COLO668 (cell line): ENCODE measurements around the gene AMZ2.

ENCODE experiments used
- DNase-seq: peaks from one replicate; lab custom pipeline; 2025; ENCODE audit not compliant: unreplicated experiment; lab: John Stamatoyannopoulos, UW

The AMZ2 gene

DNA sequence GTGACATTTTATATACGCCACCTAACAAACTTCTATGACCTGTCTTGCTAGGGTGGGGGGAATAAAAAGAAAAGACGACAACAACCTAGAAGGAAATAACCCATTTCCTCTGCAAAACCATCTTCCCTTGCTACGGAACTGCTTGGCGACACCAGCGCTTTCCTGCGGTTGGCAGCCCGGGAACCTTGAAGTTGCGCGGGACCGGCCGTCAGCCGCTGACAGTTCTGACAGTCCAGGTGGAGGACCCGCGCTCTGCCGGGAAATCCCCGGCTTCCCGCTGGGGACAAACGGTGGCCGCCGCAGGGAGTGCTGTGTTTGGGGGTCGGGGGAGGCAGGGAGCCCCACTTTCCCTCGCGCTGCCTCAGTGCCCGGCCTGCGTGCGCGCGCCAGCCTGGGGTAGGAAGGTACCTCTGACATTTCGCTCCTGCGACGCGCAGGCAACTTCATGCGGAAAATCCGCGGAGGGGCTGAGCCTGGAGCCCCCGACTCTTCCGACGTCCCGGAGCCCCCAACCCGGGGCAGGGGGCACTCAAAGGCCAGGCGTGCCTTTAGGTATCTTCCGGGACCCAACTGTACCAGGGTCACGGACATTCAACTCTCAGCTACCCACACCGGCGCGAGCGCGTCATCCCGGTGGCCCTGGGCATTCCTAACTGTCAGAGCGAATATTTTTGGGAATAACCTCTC, 42.6 kb downstream of the AMZ2 start:
- peak; percentile 50 for DNase-seq

DNA sequence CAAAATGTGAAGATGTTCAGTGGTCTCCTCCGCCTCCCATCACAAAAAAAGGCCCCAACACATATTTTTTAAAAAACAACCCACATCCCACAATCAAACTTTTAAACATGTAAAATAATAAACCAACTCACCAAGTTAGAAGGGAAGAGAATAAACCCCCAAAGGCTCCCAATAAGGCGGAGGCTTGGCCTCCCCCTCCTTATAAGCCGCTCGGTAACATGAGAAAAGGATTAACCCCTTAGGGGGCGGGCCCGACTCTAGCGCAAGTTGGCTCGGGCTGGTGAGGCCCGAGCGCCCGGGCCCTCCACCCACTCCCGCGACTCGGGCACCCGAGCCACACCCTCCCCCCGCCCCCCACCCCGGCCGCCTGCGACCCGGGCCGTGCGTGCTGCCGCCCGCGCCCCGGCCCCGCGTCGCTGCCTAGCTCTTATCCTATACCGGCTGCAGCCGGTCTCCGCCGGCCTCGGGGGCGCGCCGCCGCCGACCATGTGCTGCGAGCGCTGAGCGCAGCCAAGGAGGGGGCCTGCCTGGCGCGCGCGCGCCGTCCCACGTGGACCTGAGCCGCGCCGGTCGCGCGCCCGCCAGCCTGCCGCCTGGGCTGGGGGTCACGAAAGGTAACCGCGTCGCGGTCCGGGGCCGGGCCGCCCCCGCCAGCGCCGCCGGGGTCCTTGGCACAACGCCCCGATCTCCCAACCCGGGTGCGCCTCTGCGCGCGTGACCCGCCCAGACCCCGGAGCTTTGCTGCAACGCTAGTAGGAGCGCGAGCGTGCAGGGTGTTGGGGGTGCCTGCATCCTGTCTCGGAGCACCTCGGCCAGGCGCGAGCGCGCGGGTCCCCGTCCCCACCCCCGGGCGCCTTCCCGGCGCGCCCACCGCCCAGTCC, 43.4 kb downstream of the AMZ2 start, which contains the start of the genes ARSG and SLC16A6:
ARSG (plus strand) TSS at position 541 of the 881 bp plus-strand sequence. CDS start 15,999 bp downstream, outside the sequence.
SLC16A6 (minus strand) TSS at position 173 of the 881 bp plus-strand sequence. CDS start 12,807 bp downstream, outside the sequence.
- DNase-seq, result peak; percentile 90

DNA sequence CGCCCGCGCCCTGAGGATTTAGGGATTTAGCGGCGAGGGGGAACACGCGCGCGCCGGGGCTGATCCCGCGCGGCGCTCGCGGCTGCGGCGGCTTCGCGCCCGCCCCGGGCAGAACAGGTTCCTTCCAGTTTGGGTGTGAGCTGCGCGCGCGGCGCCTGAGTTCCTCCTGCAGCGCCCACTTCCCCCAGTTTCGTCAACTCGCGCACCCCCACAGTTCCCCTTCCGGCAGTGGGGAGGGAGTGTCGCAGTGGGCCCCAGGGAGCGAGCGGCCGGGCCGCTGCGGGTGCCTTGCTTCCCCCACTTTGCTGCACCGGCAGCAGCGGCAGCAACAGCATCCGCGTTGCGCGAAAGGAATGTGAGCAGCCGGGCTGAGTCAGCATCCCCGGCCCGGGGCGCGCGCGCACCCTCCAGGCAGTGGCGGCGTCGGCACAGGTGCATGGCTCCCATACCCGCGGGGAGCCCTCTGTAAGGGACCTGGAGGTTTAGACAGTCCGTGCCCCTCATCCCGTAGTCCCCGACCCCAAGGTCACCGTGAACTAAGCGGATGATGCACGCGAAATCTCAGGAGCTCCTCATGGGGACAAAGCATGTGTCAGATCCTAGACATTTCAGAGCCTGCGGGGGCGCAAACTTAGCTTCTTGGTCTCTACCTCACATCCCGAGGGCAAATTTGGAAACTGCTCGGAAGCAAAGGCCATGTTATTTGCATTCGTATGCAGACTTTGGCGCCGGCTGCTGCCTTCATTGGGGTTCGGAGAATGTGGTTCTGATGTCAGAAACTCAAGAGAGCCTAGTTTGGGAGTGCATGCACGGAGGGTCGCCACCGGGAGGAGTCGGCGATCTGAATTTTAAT, 44.2 kb downstream of the AMZ2 start:
- peak; percentile 90 for DNase-seq

DNA sequence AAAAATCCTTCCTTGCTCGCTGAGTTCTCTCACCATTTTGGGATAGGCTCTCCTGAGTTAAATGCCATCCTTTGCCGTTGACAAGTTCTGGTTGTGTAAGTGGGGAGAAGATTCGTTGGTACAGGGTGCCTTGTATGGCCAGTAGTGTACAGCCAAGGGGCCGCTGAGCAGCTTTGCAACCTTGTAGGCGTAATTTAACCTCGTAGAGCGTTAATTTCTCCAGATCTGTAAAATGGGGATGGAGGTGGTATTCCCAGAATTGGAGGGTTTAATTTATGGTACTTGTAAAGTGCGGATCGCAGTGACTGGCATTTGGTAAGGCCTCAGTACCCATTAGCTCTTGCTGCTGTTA, 44.8 kb downstream of the AMZ2 start:
- DNase-seq, result no peak

DNA sequence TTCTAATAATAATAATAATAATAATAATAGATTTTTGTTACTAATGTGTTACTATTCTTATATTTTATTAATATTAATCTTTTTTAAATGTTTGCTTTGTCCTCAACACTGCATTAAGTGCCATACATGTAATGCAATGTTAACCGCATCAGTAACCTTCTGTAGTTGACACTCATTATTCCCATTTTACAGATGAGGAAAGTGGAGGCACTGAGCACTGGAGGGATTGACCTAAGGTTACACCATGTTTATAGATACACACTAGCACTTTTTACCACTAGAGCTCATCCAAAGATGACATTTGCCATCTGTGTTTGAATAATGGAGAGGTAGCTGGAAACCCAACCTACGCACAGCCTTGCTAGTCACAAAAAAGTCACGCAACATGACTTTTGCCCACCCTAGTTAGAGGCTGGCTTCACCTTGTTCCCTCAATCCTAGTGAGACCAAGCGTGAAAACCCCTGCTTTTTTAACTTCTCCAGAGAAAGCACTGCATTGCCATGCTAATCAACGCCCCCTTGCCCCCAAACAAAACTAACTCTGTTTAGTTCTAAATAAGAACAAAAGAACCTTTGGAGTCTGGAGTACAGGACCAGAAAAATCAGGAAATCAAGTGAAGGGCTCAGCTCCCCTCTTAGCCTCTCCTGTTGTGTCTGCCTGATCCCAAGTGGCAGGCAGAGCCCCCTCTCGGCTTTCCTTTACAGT, 45.8 kb downstream of the AMZ2 start:
- no peak for DNase-seq

DNA sequence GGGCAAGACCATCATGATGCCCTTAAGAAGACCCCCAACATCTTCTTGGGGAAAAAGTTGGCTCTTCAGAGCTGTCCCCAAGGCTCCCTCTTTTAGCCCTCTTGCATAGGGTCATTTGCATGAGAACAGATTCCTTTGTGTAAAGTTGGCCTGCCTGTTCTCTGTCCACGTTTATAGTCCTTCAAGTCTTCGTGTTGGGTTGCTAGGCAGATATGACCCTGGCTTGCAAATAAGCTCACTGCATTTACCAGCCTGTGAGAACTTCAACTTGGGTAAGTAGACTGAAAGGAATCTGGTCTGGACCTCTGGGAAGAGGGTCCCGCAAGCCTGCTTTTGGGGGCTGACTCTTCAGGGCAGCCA, 46.3 kb downstream of the AMZ2 start:
- DNase-seq, result no peak

DNA sequence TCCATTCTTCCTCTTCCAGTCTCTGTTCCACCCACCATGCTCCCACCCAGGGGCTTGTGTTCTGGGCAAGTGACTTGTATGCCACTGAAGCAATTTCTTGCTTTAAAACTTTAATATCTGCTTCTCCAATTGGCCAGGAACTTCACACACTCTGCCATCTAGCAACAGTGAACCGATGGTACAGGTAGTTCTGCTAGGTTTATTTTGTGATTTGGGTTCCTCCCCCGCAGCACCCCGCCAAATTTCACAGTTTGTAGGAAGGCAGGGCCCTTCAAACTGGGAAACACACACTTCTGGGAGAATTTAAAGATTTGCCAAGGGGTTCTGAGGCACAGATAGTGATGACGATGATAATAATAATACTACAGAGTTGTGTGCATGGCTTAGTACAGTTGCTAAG, 46.8 kb downstream of the AMZ2 start:
- DNase-seq, result no peak

DNA sequence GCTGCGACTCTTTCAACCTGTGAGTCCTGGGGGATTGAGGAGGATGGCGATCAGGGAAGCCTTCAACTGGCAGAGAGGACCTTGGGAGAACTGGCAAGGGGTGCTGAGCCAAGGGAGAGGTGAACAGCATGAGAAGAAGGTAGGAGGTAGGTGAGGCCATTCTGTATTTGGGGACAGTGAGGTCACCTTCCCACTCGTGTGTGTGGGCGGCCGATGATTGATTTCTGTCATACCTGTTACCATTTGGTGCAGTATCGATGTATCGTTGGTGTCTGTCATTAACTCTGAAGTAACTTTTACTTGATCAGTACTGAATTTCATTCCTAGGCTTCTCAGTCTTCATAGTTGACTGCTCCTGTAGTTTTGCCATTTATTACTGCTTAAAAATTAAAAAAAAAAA, 47.2 kb downstream of the AMZ2 start:
- no peak for DNase-seq

DNA sequence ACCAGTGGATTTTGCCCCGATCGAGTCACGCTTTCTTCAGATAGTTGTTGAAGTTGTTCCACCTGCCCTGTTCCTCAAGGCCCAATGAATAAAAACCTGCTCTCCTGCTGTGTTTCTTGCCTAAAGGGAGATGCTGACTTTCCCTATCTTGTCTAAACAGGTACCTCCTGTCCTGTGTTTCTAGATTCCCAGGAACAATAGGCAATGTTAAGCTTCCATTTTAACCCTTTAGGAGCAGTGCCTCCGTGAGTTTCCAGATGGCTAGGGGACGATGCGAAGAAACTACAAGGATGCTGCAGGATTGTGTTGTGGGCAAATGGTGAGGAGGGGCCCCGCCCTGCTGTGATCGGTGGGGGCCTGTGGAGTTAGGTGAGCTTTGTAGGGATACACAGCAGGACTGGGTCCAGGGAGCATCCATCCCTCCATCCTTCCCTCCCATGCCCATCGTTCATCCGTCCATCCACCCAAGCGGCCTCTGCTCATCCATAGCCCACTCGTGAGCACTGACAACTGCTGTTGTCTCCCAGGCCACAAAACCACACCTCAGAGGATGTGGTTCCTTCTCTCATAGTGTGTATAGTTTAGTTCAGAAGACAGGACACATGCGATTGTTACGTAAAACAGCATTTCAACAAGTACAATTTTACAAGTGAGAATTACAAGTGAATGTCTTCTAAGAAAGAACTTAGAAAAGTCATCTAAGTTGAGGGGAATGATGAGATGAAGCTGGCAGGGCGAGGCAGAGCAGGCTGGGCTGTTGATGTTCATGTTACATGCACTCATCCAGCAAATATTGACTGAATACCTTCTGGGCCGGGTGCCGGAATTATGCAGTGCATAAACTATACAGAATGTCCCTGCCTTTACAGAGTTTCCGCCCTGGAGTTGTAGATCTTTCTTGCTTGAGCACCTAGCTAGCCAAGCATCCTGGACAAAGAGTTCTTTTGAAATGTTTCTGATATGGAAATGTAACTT, 48.7 kb downstream of the AMZ2 start:
- no peak for DNase-seq

DNA sequence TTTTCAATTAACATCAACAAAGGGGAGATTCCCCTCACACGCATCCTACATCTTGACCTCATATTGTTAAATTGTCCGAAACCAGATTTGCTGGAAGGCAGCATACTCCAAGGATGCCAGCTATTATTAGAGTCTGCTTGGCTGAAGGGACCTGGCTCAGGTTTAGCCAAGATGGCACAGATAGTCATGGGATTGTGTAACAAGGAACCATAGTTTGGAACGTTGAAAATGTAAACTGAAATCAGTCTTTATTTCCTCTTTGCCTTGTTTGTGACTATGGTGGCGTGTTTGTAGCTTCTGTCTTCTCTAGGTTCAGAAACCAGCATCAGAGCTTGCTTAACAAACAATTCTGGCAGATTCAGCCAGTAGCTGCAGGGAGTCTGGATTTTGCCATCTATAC, 49.4 kb downstream of the AMZ2 start:
- DNase-seq, result no peak

DNA sequence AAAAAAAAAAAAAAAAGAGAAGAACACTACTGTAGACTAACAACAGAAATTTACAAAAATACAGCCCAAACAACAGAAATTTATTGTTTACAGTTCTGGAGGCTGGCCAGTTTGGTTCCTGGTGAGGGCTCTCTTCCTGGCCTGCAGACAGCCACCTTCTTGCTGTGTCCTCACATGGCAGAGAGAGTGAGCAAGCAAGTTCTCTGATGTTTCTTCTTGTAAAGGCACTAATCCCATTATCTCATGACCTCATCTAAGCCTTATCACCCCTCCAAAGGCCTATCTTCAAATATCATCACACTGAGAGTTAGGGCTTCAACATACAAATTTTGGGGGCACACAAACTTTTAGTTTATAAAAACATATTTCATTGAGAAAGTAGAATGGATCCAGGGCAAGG, 50.8 kb downstream of the AMZ2 start:
- no peak for DNase-seq

DNA sequence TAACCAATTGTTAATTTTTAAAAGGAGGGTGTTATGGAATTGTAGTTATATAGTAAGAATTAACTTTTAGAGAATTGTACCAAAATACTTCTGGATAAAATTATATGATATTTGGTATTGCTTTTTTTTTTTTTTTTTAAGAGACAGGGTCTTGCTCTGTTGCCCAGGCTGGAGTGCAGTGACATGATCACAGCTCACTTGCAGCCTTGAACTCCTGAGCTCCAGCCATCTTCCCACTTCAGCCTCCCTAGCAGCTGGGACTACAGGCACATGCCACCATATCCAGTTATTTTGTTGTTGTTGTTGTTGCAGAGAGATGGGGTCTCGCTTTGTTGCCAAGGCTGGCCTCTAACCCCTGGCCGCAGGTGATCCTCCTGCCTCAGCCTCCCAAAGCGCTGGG, 52.0 kb downstream of the AMZ2 start:
- DNase-seq, result no peak

DNA sequence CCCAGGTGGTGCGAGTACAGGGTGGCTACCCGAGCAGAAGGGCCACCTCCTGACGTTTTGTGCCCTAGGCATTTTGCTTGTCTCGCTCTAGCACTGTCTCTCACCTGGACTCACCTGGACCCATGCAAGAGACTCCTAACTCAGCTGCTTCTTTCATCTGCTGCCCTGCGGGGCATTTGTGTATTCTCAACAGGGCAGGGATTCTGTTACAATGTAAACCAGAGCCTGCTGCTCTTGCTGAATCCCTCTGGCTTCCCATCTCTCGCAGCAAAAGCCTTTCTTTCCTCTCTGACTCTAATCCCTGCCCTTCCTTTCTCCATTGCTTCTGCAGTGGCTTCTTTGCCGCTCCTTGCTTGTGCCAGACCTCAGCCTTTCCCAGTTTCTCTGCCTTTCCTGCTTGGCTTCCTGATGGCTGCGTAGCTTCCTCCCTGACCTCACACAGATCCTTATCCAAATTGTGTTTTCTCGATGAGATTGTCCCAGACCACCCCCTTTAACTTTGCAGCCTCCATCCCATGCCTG, 53.7 kb downstream of the AMZ2 start:
- DNase-seq, result peak; percentile 83

DNA sequence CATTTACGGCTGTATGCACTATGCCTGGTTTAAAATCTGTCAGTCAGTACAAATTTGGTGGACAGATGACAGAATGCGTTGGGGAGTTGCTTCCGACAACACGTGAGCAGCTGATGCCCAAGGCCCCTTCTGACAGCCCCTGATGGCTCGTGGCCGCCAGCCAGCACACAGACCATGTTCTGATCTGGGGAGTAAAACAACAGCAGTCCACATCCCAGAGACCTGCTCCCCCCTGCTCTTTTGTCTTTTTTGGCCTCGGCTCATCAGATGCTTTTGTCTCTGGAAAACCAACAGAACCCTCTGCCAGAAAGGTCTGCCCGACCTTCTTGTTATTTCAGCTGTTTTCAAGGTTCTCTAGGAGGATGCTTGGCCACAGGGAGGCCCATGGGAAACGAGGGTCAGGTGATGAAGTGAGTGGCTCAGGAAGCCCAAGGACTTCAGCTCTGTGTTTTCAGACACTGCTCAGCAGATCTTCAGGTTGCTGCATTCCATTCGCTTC, 54.3 kb downstream of the AMZ2 start:
- peak; percentile 39 for DNase-seq

DNA sequence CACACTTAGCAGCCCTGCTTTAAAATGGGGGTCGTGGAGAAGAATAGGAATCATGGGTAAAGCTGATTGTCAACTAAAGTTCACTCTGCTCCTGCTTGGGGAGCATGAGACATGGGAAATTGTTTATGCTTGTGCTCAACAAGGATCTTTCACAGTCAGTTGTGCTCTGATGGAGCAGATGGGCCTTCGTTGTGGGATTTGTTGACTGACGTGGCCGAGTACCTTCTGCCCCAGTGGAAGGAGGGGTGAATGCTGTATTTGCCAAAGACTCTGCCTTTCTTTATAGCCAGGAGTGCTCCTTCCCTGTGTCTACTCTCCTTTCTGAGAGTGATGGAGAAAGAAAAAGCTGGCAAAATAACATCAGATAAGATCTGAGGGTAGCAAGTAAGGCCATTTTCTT, 54.8 kb downstream of the AMZ2 start:
- DNase-seq, result peak; percentile 19

DNA sequence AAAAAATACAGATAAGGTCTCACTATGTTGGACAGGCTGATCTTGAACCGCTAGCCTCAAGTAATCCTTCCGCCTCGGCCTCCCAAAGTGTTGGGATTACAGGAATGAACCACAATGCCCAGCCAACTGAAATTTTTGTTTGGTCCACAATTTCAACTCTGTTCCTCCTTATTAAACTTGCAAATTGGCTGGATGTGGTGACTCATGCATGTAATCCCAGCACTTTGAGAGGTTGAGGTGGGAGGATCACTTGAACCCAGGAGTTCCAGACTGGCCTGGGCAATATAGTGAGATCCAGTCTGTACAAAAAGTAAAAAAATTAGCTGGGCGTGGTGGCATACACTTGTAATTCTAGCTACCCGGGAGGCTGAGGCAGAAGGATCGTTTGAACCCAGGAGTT, 56.9 kb downstream of the AMZ2 start:
- no peak for DNase-seq

DNA sequence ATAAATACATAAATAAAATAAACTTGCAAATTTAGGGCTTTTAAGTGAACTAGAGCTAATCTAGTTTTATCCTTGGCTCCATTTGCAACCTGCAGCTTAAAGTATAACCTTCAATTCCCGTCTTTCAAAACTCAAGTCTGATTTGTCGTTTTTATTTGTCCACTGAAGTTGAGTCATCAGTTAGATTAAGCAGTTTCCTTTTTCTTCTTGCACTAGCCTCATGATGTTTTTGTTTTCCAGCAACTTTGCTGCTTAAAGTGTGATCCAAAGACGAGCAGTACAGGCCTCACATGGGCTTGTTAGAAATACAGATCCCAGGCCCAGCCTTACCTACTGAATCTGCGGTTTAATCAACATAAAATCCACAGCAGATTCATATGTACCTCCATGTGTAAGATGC, 57.3 kb downstream of the AMZ2 start:
- DNase-seq, result no peak
